ENCODE data around the gene ARRDC2.
A peak's percentile ranks its signal among the peaks of the same experiment; 100 is the strongest.
"Not testable (repeated sequence)": the region's sequence is repeated elsewhere in the genome, so short reads cannot be mapped to it uniquely, and the experiment has no call there.

The ARRDC2 gene

DNA sequence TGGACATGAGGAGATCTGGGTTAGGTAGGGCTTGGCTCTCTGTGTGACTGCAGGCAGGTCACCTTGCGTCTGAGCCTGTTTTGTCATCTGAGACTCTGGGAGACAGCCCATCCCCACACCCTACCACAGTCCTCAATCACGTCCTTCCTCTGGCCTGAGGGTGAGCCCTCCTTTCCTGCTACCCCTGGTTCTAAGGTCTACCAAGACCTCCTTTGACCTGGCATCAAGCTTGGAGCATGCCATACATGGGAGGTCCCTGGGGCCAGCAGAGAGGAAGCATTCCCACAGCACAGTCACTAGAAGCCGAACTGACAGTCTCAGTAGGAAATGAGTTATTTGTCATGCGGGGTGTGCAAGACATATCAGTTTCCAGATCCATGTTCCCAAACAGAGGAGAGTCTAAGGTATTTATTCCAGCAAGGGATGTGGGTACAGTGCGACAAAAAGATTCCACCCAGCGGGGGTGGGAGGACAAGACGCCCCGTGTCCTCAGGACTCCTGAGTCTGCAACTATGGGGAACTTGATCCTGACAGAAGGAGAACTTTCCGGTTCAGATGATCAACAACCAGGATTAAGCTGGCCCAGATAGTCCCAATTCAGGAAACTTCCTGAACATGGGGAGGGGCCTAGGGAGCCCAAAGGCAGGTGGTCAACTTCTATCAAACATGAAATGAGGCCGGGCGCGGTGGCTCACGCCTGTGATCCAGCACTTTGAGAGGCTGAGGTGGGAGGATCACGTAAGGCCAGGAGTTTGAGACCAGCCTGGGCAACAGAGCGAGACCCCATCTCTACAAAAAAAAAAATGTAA lies 9.5 kb downstream of the ARRDC2 start:
- DNase-seq, result no peak

DNA sequence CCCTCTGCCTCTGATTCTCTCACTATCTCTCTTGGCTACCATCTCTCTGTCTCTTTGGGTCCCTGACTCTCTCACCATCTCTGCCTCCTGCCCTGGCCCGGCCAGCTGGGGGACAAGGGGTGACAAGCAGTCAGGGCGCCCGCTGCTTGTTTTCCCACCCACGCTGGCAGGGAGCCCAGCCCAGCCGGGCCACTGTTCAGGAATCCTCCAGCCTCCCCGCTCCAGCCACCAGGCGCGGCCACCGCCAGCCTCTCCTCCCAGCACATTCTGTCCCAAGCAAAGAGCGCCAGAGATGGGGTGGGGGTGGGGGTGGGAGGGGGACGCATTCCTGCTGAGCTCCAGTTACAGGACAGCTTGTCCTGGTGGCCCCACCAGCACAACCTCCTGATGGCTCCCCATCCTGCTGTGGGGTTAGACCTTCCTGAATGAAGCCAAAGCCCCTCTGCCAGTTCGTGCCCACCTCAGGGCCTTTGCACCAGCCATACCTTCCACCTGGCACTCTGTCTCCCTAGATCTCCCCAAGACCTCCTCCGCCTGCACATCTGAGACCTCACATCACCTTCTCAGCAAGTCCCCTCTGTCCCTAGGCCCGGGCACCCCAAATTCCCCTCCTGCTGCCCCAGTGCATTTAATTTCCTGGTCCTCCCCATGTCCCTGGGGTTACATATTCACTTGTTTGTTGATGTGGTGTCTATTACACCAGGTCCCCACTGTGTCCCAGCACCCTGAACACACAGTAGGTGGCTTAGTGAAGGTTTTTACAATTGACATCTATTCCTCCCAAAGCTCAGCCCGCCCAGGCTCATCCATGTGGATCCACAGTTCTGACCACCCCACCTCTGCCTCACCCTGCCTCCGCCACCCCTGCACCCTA lies 12.5 kb downstream of the ARRDC2 start:
- no peak for DNase-seq

DNA sequence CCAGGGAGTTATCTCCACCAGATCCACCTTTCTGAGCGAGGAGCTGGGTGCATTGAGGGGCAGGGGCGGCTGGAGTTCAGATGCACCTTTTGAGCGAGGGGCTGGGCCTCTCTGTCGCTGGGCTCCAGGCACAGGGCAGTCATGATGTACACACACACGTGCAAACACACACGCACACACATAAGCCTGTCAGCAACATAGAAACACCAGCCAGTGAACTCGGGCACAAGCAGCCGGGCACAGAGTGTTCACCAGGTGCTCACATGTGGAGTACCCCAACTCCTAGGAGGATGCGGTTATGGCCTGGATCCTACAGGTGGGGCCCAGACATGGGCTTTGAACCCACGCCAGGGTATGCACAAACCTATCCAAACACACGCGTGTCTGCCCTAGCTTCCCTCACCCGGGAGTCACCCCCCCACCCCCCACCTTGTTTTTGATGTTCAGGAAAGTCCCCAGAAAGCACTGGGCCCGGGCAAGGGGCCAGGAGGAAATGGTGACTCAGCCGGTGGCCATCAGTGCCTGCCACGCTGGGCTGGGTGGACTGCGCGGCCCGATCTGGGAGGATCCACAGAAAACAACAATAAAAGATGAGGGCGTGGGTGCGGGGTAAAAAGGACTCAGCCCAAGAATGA lies 13.3 kb downstream of the ARRDC2 start:
- DNase-seq, result no peak

DNA sequence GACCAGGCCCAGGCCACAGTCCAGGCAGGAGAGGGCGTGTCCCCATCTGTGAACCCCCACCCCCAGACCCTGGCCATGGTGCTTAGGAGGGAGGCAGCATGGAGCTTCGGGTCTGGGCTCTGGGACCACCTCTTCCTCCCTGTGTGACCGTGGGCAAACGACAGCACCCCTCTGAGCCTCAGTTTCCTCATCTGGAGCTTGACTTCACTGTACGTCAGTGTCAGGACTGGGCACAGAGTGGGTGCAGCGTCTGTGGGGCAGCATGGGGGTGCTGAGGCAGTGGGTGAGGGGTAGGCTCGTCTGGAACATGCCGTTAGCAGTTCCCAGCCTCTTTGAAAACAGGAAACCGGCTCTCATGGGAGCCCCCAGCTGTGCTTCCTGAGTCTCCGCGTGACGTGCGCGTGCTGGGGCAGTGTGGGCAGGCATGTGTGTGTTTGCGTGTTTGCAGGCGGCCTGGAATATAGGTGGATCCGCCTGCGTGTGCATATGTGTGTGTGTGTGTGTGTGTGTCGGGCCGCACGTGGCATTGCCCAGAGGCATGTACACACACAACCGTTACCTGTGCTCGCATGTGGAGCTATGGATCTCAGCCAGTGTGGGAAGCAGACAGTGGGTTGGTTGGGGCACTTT lies 15.8 kb downstream of the ARRDC2 start:
- DNase-seq, result no peak

DNA sequence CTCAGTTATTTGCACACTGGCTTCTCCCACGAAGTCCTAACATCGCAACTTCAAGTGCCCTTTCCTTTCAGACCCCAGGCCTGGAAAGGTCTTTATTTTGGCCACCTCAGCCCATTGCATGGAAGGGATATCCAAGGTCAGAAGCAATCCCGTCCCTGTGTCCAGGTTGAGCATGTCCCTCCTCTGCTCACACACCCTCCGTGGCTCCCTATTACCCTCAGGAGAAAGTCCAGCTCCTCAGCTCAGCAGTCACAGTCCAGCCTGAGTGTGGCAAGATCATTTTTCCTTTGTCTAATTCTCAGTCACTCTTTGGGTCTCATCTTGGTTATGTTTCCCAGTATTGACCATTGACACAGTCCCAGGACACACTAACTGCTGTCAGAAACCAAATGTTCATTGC lies 19.2 kb downstream of the ARRDC2 start:
- no peak for DNase-seq

DNA sequence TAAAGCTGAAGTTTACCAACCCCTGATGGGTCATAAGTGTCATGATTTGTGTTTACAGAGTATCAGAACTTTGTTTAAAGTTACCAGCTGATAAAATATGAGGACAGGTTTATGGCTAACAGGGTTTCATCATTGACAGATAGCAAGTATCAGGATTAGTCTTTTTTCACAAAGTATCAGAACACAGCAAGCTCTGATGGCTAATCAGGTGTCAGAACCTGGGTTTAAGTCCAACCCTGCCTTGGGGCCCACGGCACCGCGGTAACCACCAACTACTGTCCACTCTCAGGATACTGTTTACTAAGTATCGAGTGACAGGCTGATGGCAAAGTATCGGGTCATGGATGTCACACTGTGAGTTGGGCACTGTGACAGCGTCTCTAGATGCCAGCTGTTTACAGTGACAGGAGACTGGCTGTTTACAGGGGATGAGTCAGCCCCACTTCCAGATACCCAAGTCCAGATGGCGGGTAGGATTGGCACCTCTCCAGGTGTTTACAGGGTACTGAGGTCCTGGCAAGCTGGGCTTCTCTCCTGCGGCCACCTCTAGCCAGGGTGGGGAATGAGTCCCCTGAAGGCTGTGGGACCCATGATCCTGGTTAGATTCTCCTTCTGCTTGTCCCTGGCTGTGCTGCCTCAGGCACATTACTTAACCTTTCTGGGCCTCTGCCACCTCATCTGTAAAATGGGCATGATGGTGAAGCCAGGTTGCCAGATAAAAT lies 21.8 kb downstream of the ARRDC2 start:
- no peak for DNase-seq

DNA sequence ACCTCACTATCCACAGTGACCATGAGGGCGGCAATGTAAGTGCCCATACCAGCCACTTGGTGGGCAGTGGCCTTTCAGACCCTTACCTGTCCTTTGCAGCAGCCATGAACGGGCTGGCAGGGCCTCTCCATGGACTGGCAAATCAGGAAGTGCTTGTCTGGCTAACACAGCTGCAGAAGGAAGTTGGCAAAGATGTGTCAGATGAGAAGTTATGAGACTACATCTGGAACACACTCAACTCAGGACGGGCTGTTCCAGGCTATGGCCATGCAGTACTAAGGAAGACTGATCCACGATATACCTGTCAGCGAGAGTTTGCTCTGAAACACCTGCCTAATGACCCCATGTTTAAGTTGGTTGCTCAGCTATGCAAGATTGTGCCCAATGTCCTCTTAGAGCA lies 23.4 kb downstream of the ARRDC2 start:
- not testable (repeated sequence) for DNase-seq

DNA sequence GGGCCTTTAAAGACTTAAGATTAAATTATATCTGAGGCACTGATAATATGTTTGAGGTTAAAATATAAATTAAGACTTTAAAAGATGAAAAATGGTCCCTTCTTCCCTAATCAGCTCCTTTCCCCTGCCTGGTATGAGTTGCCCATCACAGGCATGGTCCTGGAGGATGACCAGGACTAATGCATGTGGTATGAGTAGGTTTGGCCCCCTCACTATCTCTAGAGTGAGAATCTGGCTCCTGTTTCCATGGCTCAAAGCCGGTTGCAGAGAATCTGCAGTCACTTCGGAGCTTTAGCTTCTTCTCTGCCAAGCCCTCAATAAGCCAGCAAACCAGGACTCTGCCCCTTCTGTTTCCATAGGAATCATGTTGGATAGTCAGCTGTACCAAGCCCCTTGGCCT lies 24.1 kb downstream of the ARRDC2 start:
- DNase-seq, result not testable (repeated sequence)

DNA sequence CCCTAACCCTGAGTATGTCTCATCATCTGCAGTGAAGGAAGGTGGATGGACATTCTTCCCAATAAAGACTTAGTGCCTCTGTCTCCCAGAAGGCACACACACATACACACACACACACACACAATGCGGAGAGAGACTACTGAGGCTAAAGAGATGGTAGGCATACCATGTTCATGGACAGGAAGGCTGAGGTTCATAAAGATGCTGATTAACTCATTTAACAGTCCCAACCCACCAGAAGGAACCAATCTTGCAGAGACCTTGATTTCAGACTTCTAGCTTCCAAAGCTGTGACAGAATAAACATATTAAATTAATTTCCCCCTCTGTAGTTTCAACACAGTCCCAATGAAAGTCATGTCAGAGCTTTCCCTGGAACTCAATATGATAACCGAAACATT lies 33.1 kb downstream of the ARRDC2 start:
- no peak for DNase-seq

DNA sequence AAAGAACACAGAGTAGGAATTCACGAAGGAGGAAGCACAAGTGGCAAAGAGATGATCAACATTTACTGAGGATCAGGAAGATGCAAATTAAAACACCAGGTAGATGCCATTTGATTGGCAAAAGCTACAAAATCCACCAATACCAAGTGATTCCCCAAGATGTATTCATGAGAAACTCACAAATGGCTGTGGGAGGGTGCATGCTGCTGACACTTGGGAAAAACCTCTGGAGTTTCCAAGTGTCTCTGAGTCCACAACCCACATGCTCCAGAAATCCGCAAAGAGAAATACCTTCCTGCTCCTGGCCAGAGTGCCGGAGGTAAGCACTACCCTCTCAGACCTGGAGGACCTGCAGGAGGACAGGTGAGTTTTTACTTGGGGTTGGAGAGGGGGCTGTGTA lies 35.7 kb downstream of the ARRDC2 start:
- no peak for DNase-seq

DNA sequence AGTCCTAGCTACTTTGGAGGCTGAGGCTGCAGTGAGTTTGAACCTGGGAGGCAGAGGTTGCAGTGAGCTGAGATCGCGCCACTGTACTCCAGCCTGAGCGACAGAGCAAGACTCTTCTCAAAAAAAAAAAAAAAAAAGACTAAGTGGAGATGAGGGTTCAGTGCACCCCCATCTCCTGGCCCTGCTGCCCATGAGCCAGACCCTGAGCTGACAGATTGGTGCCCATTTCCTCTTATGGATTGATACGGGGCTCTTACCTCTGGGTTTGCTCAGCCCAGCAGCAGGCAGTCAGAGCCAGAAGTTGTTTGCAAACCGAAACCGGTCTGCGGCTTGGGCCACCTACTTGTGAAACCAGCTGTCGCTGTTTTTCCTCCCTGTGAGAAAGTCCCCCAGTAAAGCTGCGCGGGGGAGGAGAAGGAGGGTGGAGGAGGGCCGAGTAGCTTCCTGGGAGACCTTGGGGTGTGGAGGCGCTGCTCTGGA lies 36.9 kb downstream of the ARRDC2 start:
- DNase-seq, result peak; percentile 56

DNA sequence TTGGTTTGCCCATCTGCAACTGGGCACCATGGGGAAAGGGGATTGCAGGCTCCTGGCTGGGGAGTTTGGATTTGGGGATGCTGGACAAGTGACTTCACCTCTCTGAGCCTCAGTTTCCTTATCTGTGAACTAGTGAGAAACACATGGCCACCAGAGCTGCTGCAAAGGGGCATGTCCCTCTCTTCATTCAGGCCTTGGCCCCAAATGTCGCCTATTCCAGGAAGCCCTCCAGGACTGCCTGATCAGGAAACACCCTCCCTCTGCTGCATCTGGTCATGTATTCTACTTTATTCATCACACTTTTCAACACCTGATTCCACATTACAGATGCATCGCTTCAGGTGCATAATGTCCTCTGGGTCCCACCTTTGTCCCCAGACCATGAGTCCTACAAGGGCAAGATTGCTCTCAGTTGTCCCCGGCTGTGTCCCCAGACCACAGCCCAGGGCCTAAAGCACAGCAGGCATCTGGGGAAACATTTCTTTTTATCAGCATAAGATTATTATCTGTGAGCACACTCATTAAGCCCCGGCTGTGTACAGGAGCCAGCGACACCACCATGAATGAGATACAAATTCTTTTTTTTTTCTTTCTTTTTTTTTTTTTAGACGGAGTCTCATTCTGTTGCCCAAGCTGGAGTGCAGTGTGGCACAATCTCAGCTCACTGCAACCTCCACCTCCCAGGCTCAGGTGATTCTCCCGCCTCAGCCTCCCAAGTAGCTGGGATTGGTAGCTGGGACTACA lies 37.5 kb downstream of the ARRDC2 start:
- DNase-seq, result no peak

DNA sequence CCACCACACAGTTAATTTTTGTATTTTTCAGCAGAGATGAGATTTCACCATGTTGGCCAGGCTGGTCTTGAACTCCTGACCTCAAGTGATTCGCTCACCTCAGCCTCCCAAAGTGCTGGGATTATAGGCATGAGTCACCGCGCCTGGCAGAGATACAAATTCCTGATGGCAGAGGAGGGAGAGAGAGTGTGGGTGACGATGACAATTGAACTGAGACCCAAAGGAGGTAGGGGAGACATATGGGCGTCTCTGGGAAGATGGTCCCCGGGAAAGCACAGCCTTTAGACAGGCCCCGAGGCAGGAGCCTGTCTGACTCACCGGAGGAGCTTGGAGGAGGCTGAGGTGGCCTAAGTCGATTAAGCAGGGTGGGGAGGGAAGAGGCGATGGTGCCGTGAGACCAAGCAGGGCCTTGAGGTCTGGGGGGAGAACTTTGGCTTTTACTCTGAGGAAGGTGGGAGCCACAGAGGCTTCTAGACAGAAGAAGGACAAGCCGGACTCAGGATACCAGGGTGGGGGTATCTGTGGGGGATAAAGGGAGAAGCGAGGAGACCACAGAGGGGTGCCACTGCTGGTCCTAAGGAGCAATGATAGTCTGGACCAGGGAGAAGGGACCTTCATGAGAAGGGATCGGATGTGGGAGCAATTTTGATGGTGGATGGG lies 38.2 kb downstream of the ARRDC2 start:
- DNase-seq, result no peak

DNA sequence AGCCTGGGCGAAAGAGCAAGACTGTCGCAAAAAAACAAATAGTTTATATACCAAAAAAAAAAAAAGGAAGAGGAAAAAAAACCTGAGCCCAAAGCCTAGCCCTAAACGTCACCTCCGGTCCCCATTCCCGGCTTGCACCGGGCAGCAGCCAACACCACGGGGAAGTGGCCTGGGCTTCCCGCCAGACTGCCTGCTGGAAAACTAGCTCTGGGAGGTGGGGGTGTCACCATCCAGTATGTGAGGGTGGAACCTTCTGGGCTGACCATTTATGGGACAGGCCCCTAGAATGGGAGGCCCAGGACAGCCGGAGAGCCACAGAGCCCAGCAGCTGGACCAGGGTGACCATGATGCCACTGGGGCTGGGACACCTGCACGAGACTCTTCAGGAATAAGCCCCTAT lies 41.4 kb downstream of the ARRDC2 start:
- DNase-seq, result no peak

DNA sequence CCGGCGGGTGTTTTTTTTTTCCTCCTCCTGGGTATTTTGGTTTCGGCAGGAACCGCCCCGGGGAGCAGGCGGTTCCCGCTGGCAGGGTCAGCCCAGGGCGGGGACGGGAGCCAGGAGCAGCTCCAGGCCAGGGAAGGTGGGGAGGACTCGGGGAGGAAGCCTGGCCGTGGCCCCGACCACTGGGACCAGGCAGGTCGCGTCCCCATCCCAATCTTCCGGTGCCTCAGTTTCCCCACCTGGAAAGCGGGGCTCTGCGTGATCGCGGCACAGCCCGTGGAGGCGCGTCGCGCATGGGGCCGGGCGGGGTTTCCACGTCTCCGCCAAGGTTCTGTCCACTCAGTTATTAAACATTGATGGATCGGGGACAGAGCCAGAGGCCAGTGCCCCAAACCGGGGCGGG lies 43.9 kb downstream of the ARRDC2 start:
- DNase-seq, result no peak

DNA sequence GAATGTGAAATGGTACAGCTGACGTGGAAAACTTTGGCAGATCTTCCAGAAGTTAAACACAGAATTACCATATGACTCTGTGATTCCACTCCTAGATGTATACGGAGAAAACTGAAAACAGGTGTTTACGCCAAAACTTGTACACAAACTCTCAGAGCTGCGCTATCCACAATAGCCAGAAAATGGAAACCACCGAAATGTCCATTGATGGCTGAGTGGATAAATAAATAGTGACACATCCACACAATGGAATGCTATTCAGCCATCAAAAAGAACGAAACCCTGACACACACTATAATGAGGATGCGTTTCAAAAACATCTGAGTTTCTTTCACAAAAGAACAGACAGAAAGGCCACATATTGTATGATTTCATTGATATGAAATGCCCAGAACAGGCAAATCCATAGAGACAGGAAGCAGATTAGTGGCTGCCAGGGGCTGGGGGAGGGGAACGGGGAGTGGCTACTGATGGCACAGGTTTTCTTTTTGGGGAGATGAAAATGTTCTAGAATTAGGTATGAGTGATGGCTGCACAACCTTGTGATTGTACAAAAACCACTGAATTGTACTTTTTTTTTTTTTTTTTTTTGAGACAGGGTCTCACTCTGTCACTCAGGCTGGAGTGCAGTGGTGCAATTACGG lies 45.7 kb downstream of the ARRDC2 start:
- DNase-seq, result peak; percentile 16

DNA sequence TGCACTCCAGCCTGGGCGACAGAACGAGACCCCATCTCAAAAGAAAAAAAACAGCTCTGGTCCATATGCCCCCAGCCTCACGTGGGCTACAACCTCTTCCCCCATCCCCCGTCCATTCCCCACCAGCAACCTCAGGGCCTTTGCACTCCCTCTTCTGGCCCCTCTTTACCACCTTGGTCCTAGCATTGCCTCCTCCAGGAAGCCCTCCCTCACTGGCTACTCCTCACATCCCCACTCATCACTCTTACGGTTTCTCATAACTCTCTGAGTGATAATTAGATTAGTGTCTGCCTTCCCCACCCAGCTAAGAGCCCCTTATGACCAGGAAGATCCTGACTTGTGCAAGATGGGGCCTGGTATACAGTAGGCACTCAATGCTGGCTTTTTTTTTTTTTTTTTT lies 48.0 kb downstream of the ARRDC2 start:
- DNase-seq, result no peak

DNA sequence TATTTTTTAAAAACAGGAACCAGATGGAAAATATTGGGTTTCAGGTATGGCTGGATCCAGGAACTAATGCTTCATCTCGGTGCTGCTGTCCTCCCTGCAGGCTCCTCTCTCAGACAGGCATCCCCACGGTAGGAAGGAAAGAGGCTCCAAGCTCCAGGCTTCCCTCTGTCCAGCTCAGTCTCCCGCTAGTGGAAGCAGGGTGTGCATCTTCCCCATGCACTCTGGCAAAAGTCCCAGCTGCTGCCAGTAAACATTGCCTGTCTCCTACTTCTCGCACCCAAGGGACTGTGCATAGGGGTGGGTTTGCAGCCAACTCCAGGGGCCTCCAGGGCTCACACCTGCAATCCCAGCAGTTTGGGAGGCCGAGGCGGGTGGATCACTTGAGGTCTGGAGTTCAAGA lies 49.6 kb downstream of the ARRDC2 start:
- no peak for DNase-seq

DNA sequence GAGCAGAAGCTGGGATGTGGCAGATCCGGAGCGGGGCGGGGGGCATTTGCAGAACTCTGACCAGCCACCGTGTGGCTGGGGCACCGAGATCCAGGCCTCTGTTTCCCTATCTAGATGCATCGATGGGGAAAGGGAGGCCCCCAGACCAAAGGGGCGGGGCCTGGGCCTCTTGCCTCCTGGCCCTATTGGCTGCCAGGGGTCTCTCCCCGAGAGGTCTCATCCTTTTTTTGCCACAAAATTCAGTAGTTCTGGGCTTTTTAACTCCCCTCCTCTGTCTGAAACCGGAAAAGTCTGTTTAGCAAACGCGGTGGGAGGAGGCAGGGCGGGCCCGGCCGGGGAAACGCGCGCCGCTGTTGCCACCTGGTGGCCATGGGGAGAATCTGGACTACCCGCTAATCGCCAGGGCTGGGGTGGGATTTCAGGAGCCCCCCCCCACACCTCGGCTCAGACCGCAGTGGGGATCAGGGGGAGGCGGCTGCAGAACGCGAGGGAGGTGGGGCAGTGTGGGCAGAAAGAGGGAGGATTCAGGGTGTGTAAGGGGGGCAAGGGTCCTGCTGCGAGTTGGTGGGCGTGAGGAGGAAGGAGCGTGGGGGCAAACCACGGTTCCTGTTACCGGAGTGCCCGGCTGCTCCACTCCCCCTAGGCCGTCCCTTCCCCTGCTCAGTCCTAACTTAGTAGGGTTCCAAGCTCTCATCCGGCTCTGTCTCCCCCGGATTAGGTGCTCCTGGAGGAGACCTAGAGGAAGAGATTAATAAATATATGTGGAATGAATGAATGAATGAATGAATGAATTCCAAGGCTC lies 50.4 kb downstream of the ARRDC2 start:
- peak; percentile 92 for DNase-seq

DNA sequence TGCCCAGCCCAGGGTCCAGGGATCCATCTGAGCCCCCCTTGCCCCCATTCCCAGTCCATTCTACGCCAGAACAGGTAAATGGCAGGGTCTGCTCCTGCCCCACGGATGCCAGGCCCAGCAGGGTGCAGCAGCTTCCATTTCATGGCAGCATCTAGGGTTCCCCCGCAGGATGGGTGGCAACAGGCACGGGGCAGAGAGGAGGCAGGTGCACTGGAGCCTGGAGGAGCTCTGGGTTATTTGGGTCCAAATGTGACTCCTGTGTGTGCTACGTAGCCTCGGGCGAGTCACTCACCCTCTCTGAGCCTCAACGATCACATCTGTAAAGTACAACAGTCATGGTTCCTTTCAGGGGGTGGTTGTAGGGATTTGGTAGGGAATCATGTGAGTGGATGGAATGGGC lies 51.3 kb downstream of the ARRDC2 start:
- DNase-seq, result no peak
